Uterus (tissue), 4 donors: ENCODE measurements around the gene FMNL1. TPM values are rescaled to one million over a fixed set of nuclear protein-coding genes. Genes with fewer than 3 reads are reported as not detected.

Experiments
- DNase-seq, 2 donors: peaks; one replicate each; pipeline ENCODE4 v3.0.0-alpha.2; 2019 to 2020
- H3K27ac ChIP-seq, 2 donors: fragments of 200-600 bp; sonication (generic); 1 replicate in 1 of 2; 2 replicates in 1 of 2; pipeline ENCODE4 v1.5.1; 2016 to 2018
- H3K27me3 ChIP-seq, 2 donors: fragments of 200-600 bp; sonication (generic); one replicate each; pipeline ENCODE4 v1.5.1; 2018 to 2019; ENCODE audit warnings: control low read depth in 1 of 2
- H3K36me3 ChIP-seq, 2 donors: fragments of 200-600 bp; sonication (generic); one replicate each; pipeline ENCODE4 v1.5.1; 2019; ENCODE audit warnings: control low read depth in 1 of 2
- H3K4me1 ChIP-seq, 2 donors: fragments of 200-600 bp; sonication (generic); one replicate each; pipeline ENCODE4 v1.5.1; 2018 to 2019; ENCODE audit warnings: control low read depth in 1 of 2
- H3K4me3 ChIP-seq, 2 donors: fragments of 200-600 bp; sonication (generic); 1 replicate in 1 of 2; 2 replicates in 1 of 2; pipeline ENCODE4 v1.5.1; 2018 to 2019; ENCODE audit warnings: mild to moderate bottlenecking in 1 of 2
- H3K9me3 ChIP-seq, 2 donors: fragments of 200-600 bp; sonication (generic); one replicate each; pipeline ENCODE4 v1.5.1; 2019; ENCODE audit warnings: control low read depth in 1 of 2
- POLR2A ChIP-seq, 2 donors: fragments of 450-650 bp; IDR thresholded peaks; one replicate each; pipeline ENCODE4 v1.6.1; 2016; ENCODE audit warnings: antibody characterized with exemption in 2 of 2, mild to moderate bottlenecking in 1 of 2, moderate library complexity in 1 of 2
- intact Hi-C: fragments of 100-400 bp; cut with DNase I; formaldehyde crosslinking; loops from one replicate; pipeline ENCODE4 v1.15.1; 2023; ENCODE audit warnings: low total_unique reads
- total RNA-seq, 4 donors: library from RNA; depleted of rRNA in 3 of 4; stranded (reverse); fragments of >200 nt in 3 of 4; gene quantifications; one replicate each; pipeline versions ENCODE4 v1.1.0 to v1.2.4, GENCODE V29; 2014 to 2023
- TF ChIP-seq, protein P1 (sequence below), 4 experiments: fragments of 200-600 bp in 2 of 4; fragments of 450-650 bp in 2 of 4; sonication (generic) in 2 of 4; IDR thresholded peaks; one replicate each; pipeline ENCODE4 v1.5.1; 2016 to 2019; ENCODE audit warnings: antibody characterized with exemption in 4 of 4, mild to moderate bottlenecking in 2 of 4, moderate library complexity in 1 of 4
- donor health status: DM: yes; HTN: yes; CAD: no.

Gene FMNL1
- total RNA-seq, 4 donors from 2014 or later, result 2.6 to 12.3 (median 3.6) TPM

GRCh38 chr17:45229681-45230409, 8.2 kb downstream of the FMNL1 start:
- no peaks in the 10 kb centered on the region for H3K9me3 ChIP-seq
- peak overlapping the region; percentile 56 to 58 for H3K27ac ChIP-seq
- no peak for DNase-seq
- H3K36me3 ChIP-seq, result no peaks in the 10 kb centered on the region
- H3K4me1 ChIP-seq, result no peaks in the 10 kb centered on the region
- H3K27me3 ChIP-seq, result no peaks in the 10 kb centered on the region
- intact Hi-C loops, result loop anchor here (5.0 kb wide), 1 partner anchor 157 kb away; no protein-coding TSS in a partner anchor
- H3K4me3 ChIP-seq, result no peak overlapping the region
- TF ChIP-seq, protein P1, sequence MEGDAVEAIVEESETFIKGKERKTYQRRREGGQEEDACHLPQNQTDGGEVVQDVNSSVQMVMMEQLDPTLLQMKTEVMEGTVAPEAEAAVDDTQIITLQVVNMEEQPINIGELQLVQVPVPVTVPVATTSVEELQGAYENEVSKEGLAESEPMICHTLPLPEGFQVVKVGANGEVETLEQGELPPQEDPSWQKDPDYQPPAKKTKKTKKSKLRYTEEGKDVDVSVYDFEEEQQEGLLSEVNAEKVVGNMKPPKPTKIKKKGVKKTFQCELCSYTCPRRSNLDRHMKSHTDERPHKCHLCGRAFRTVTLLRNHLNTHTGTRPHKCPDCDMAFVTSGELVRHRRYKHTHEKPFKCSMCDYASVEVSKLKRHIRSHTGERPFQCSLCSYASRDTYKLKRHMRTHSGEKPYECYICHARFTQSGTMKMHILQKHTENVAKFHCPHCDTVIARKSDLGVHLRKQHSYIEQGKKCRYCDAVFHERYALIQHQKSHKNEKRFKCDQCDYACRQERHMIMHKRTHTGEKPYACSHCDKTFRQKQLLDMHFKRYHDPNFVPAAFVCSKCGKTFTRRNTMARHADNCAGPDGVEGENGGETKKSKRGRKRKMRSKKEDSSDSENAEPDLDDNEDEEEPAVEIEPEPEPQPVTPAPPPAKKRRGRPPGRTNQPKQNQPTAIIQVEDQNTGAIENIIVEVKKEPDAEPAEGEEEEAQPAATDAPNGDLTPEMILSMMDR (IDR thresholded peaks at IDR 0.05), result no peak
- no peak for TF ChIP-seq POLR2A (IDR thresholded peaks at IDR 0.05)

- intact Hi-C loops, result no loop called here
- H3K9me3 ChIP-seq, result no peaks in the 10 kb centered on the region
- H3K4me3 ChIP-seq, result no peak overlapping the region
- TF ChIP-seq, protein P1 (IDR thresholded peaks at IDR 0.05), result no peak
- TF ChIP-seq POLR2A (IDR thresholded peaks at IDR 0.05), result no peak
- DNase-seq, result no peak
- H3K36me3 ChIP-seq, result no peaks in the 10 kb centered on the region
- no peaks in the 10 kb centered on the region for H3K27me3 ChIP-seq
- no peak overlapping the region for H3K27ac ChIP-seq
- no peaks in the 10 kb centered on the region for H3K4me1 ChIP-seq
Measured at GRCh38 chr17:45230410-45230786, 8.7 kb downstream of the FMNL1 start.

- intact Hi-C loops, result no loop called here
- Histone ChIP-seq H3K4me1 (no peaks in the 10 kb centered on the region), H3K36me3 (no peaks in the 10 kb centered on the region), H3K27me3 (no peaks in the 10 kb centered on the region), H3K9me3 (no peaks in the 10 kb centered on the region), H3K27ac (no peak overlapping the region), H3K4me3 (no peak overlapping the region)
- TF ChIP-seq POLR2A (IDR thresholded peaks at IDR 0.05), result no peak
- TF ChIP-seq, protein P1 (IDR thresholded peaks at IDR 0.05), result no peak
- DNase-seq, result no peak
Measured at GRCh38 chr17:45230787-45231480, 9.2 kb downstream of the FMNL1 start.

GRCh38 chr17:45231481-45232116, 9.9 kb downstream of the FMNL1 start:
- Histone ChIP-seq H3K36me3 (no peaks in the 10 kb centered on the region), H3K9me3 (no peaks in the 10 kb centered on the region), H3K27me3 (no peaks in the 10 kb centered on the region), H3K4me1 (no peaks in the 10 kb centered on the region), H3K4me3 (no peak overlapping the region), H3K27ac (no peak overlapping the region)
- TF ChIP-seq POLR2A (IDR thresholded peaks at IDR 0.05), result no peak
- TF ChIP-seq, protein P1 (IDR thresholded peaks at IDR 0.05), result no peak
- intact Hi-C loops, result no loop called here
- DNase-seq, result no peak
